LoVo (cell line): ENCODE results near the gene FAM118B.

Experiments used
- DNase-seq: peaks from one replicate; pipeline ENCODE4 v3.0.0-alpha.2; 2016; ENCODE audit warnings: low spot score

FAM118B gene

DNA sequence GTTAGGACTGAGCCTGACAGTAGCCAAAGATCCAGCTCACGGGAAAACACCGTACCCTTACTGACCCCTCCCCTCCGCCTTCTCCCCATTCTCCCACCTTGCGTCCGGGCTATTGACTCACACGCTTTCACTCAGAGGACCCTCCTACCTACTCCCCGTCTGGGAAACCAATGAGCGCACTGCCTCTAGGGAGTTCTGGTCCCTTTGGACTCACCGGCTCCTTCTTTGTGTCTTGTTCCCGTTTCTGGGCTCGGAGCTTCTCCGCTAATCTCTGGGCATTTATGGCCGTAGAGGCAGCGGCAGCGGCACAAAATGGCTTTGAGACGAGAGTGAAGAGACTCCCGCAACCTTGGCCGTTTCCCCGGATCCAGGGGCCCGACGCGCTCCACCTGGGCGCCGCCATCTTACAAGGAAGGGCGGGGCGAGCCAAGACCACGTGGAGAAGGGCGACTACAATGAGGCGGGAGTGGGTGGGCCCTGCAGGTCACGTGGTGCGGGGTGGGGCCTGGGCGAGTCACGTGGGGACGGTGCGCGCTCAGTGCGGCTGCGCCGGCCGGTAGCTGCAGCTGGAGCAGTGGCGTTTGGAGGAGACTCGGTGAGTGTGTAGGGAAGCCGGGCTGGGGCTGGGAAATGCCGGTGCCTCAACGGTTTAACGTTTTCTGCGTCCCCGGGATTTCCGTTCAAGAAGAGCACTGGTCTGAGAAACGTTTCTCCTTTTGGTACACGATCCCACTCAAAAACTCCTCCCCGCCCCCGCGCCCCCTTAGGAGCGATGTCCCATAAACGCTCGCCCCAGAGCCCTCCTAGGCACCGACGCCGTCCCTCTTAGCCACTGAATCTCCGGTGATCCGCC lies at the start of gene FAM118B, which contains the start of gene RPUSD4:
Gene FAM118B (plus strand): TSS at position 547 of the 853 bp plus-strand sequence. CDS start 23,220 bp downstream, outside the sequence.
Gene RPUSD4 (minus strand): TSS at position 415 of the 853 bp plus-strand sequence. CDS start 12 bp downstream, at position 403.
- DNase-seq, result peak; percentile 96

DNA sequence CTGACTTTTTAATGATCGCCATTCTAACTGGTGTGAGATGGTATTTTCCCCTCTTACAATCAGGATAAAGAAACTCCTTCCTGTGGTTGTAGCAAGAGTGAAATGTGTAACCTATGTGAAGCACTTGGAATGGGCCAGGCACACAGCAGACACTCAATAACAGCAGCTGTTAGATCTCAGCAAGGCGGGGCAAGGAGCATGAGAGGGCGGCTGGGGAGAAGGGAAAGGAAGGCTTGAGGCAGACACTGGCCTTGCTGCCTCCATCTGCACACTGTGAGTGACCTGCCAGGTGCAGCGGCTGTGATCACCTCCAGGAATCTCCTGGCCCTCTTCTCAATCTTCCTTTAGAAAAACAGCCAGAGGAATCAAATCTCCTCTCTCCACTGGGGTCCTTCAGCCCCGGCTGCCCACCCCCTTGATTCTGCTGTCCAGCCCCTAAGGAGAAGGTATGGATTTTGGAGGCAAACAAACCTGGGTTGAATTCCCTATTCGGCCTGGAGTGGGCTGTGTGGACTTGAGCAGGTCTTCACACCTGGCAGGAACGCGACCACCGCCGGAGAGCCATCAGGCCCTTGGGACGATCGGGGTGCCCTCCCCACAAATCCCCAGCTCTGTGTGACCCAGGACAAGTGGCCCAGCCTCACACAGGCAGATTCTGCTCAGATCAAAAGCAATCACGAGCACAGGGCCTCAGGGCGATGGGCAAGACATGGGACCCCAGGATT lies 49.1 kb upstream of the FAM118B start:
- no peak for DNase-seq

DNA sequence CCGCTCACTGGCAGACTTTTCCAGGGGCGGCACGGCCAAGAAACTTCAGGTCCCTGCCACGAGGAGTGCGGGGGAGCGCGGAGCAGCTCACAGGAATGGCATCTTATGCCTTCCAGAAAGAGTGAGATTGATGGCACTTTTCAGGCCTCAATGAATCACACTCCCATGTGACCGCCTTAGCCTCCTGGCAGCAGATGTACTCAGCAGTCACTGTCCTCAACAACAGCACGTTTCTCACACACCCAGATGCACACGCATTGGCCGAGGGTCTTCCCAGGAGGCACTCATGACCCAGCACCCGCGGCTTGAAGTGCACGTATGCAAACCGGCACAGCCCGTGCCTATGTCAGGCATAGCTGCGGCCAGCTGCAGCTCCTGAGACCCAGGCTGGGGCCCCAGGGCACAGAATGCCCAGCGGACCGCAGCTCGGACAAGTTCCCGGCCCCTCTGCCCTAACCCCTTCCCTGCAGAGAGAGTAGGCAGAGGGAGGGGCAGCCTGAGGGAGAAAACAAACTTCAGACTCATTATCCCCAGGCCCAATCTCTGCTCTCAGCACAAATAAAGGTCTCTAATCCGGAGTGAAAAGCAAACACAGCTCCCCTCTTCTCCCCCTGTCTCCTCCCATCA lies 48.4 kb upstream of the FAM118B start:
- DNase-seq, result no peak

DNA sequence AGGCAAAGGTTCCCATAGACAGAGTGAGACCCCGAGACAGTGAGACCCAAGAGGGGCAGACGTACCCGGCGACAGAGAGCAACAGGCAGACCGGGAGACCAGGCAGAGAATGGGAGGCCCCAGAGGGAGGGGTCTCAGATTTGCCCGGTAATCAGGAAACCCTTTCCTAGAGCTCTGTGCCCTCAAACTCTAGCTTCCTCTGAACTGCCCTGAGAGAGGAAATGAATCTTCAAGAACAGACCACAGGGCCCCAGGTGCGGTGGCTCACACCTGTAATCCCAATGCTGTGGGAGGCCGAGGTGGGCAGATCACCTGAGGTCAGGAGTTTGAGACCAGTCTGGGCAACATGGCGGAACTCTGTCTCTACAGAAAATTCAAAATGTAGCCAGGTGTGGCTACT lies 47.8 kb upstream of the FAM118B start:
- no peak for DNase-seq

DNA sequence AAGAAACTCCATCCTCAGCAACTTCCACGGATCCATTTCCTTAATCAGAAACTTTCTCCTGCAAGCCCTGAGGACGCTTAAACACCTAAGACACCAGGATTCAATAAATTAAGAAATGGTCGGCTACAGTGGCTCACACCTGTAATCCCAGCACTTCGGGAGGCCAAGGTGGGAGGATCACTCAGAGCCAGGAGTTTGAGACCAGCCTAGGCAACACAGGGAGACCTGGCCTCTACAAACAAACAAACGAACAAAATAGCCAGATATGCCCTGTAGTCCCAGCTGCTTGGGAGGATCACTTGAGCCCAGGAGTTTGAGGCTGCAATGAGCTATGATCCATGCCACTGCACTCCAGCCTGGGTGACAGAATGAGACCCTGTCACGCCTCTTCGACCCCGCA lies 46.8 kb upstream of the FAM118B start:
- no peak for DNase-seq

DNA sequence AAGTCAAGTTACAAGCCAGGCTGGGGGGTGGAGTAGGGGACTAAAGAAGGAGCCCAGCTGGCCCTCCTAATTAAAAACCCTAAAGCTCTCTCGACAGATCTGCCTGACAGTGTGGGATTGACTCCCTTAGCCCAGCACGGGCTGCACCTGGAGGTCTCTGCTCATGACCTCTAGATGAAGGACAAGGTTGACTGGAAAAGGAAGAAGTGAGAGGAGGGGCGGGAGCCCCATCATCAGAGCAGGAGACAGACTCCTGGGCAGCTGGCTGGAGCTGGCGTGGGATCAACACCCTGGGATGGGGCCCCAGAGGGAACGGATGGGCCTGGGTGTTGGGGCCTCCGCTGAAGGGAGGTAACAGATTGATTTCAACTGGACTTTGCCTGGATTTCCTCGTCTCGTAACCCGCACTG lies 46.3 kb upstream of the FAM118B start:
- no peak for DNase-seq

DNA sequence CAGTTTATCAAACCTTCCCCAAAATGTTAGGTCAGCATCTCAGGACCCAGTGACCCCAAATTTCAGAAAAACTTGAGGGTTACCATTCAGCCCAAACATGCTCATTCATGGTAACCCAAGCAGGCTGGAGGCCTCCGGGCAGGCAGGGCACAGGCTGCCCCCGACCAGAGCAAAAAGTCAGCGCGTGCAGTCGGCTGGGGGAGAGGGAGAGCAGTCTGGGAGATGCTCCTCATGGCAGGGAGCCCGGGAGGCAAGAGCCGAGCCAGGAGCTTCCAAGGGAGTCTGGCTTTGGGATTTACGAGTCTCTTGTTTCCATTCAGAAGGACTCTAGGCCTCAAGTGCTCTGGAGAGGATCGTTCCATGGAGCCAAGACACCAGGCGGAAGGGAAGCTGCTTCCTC lies 45.8 kb upstream of the FAM118B start:
- DNase-seq, result no peak

DNA sequence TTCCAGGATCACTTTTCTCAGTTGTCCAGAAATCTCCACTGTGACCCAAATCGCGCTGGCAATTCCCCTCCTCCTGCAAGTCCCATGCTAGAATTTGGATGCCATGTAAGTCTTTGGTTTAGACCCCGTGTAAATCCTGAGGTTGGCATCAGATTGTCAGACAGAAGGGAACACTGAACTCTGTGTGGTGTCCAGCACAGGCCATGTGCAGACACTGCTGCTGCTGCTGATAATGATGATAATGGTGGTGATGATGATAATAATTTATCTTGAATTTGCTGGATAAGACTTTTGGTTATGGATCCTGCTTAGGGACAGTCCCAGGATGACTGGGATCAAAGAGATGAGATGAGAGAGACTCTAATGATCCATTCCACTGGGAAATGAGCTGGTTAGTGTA lies 45.2 kb upstream of the FAM118B start:
- DNase-seq, result no peak

DNA sequence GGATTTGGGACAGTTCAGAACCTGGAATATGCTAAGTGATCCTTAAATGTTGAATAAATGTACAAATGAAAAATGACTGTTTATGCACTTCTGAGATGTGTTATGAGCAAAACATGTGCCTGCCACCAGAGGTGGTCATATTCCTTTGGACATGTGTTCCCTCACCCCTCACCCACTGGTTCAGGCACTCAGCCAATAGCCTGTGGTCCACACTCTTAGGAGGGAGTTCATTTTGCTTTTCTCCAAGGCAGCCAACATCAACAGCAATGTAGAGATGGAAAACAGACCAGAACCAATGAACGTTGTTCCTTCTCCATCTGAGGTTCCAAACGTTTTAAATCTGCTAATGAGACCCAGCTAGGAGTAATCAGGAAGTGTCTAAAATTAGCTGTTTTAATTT lies 44.1 kb upstream of the FAM118B start:
- no peak for DNase-seq

DNA sequence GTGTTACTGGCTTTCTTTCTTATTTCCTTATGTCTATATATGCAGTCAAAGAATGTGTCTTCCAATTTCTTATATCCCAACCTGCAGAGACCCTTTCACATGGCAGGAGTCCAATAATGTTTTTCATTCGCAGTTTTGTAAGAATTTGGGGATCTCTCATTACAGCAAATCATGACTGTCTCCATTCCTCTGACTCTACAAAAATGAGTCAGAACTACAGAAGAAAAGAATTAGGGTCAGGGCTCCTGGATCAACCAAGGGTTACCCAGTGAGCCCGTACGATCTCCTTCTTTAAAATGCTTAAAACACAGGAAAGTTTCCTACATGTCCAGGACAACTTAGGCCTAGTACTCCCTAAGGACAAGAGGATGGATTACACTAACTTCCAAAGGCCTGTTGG lies 42.3 kb upstream of the FAM118B start:
- DNase-seq, result no peak

DNA sequence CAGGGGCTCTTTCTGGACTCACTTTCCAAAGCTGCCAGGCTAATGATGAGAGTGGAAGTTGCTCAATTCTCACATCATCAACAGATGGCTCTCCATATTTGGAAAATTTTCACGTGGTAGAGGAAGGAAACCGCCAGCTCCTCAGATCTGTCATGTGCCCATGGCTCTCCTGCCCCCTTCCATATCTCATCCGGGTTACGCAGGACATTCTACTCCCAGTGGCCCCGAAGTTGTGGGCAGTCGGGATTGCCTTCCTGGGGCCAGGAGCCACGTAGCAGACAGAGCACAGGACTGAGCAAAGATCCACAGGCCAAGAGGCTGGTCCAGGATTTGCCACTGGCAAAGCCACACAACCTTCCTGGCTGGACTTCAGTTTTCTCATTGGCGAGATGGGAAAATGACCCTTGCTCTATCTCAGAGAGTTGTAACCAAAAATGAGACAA lies 39.0 kb upstream of the FAM118B start:
- DNase-seq, result no peak

DNA sequence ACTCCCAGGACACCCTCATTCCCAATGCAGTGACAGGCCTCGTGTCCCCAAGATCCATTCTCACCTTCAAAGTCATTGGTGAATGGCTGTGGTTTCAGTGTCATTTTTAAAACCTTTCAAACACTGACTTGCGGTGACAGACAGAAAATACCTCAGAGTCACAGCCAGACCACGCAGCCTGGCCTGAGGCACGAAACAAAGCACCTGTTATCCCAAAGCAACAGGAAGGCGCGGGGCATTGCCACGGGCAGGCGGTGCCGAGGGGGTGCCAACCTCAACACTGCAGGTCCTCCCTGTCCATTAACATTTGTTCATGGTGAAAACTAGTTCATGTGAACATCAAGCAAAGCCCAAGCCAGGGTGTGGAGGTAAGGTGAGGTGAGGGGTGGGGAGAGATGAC lies 38.3 kb upstream of the FAM118B start:
- no peak for DNase-seq

DNA sequence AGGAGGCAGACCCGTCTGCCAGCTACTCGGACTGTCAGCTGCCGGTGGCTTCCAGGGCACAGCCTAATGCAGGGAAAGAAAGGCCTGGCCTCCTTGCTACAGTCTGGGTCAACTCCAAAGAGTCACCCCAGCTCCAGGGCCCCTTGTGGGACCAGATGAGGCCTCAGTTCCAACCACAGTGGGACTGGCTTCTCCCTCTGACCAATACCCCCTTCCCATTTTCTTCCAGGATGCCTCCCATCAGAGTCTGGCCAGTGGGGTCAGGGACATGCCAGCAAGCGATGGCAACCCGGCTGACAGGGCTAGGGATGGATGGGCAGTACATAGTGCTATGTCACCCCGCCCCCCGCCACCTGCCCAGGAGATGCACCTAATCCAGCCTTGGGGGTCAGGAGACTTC lies 36.8 kb upstream of the FAM118B start:
- no peak for DNase-seq

DNA sequence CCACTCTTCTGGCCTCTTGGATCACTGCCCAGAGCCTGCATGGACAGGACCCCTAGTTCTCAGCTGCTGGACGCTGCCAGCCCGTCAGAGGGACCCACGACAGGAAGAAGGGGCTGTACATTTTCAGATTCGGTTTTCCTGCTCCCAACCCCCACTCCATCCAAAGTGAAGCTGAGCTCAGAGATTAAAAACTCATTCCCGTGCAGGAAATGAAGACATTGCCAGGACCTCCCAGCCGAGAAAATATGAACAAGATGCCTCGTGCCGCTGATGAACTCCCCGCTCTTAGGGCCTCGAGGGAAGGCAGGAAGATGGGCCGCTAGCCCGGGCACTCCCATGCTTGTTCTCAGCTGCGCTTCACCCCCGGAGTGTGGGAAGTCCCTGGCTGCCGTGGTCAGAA lies 36.2 kb upstream of the FAM118B start:
- DNase-seq, result no peak

DNA sequence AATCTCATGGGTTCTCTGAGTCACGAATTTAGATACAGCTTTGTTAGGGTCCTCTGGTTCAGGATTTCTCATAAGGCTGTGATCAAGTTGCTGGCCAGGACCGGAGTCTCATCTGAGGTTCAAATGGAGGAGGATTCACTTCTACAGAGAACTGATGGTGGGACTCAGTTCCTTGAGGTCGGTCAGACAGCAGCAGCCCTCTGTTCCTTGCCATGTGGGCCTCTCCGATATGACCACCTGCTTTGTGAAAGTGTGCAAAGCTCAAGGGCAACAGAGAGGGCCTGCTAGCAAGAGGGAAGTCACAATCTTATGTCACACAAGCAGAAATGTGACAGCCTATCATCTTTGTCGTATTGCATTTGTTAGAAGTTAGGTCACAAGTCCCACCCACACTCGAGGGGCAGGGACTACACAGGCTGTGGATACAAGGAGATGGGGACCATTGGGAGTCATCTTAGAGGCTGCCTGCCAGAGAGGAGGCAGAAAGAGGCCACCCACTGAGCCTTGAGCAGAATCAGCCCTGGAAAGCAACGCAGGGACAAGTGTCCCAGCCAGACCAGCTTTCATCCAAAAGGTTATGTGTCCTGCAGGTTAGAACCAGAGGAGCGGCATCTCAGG lies 34.6 kb upstream of the FAM118B start:
- DNase-seq, result no peak

DNA sequence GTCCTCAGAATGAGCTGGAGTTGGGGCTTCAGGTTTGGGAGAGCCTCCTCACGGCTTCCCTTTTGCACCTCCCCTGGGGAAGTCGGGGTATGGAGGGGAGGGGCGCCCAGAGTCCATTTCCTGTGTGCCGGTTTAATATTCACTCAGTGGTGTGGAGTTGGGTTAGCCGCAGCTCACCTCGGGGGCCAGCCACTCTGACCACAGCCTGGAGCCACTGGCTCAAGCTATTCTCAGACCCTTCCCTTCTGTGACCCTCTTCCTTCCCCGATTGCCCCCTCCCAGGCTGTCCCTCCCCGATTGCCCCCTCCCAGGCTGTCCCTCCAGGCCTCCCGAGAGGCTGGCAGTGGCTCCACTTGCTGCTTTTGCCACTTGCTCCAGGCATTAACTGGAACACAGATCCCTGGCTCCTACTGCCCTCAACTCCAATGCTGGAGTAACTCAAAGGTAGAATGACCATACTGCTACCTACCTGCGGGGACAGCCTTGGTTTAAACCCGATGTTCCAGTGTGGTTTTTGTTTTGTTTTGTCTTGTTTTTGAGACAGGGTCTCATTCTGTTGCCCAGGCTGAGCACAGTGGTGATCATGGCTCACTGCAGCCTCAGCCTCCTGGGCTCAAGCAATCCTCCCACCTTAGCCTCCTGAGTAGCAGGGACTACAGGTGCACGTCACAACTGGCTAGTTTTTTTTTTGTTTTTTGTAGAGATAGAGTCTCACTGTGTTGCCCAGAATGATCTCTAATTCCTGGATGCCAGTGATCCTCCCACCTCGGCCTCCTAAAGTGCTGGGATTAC lies 29.4 kb upstream of the FAM118B start:
- DNase-seq, result no peak

DNA sequence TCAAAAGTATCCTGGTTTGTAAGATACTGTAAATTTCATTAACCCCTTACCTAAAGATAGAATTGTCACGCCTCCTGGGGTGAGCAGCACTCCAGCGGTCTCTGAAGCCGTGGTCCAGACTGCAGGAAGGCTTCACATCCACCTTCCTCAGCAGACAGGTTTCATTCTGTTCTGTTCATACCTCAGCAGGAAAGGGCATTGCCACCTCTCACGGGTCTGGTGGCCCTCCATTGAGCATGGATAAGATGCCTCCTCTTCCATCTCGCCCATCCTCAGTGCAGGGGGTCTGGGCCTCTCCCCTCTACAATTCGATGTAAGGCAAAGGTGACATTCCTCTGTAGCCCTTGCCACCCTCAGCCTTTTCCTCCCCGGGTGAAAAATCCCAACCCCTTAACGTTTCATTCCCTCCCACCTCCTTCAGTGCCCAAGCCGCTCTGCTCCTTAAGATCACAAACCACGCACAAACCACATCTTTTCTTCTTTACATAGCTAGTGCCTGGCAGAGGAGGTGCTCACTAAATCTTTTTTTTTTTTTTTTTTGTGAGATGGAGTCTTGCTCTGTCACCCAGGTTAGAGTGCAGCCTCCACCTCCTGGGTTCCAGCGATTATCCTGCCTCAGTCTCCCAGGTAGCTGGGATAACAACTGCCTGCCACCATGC lies 28.7 kb upstream of the FAM118B start:
- no peak for DNase-seq

DNA sequence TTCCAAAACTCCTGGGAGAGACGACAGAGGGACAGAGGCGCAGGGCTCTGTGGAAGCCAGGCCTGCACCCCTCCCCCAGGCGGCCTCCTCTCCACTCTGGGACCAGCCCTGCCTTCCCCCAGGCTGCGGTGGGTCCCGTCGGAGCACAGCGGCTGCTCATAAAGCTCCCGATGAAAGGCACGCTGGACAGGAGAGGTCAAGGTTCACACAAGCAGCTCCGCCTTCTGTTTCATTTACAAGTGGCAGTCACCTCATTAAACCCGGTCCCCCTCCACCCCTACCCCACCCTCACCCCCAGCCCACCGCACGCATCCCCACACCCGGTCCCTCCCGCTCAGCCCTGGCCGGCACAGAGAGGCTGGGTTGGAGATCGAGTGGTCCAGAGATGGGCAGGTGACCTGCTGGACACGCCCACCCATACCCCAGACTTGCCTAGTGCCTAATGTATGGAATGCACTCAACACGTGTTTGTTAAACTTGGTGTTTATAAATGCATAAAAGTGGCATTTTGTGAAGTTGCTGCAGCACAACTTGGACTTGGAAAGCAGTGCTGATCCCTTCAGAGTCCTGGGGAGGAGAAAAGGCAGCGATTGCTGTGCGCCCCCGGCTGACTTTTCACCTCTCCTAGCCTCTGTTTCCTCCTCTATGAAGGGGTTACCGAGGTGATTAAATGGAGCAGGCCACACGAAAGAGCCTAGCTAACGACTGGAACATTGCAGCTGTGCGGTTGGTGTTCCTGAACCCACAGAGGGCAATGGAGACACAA lies 26.1 kb upstream of the FAM118B start:
- DNase-seq, result no peak

DNA sequence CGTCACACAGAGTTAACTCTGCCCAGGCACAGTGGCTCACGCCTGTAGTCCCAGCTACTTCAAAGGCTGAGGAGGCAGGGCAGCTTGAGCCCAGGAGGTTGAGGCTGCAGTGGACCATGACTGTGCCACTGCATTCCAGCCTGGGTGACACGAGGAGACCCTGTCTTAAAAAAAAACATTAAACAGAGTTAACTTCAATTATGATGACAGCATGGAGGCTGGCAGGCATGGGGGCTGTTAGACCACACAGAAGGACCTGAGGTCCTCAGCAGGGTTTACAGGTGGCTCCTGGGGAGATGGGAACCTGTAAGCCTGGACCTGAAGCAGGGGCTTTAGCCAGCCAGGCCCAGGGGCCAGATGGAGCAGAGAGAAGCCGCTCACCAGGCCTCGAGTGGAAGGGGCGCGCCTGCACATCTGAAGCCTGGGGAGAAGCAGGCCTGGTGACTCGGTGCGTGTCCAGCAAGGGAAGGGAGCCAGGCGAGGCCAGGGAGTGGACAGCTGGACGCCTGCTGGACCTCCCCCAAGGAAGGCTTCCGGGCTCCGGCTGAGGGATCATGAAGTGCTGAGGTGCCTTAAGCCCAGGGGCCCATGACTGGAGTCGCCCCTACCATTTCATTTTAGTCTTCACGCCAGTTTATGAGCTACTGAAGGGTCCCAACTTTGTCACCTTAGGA lies 25.4 kb upstream of the FAM118B start:
- no peak for DNase-seq
